Right lobe of liver (tissue), 4 donors: ENCODE data around the gene EARS2.

ENCODE experiments used
- CTCF ChIP-seq, 4 donors: fragments of 200-600 bp in 3 of 4; fragments of 450-650 bp in 1 of 4; IDR thresholded peaks; one replicate each; pipeline versions ENCODE4 v1.5.1 to v1.8.0; 2016 to 2022; ENCODE audit warnings: antibody characterized with exemption in 4 of 4, mild to moderate bottlenecking in 2 of 4
- POLR2A ChIP-seq: fragments of 450-650 bp; IDR thresholded peaks from one replicate; pipeline ENCODE4 v1.6.1; 2017; ENCODE audit warnings: antibody characterized with exemption, mild to moderate bottlenecking
- donor health status: DM: no; HTN: no; CAD: no.
- donor health status: DM: no; HTN: no; CAD: no.
- donor health status: DM: no; HTN: yes; CAD: no.

GRCh38 chr16:23504453-23505179 lies 52.5 kb downstream of the EARS2 start:
- TF ChIP-seq CTCF (IDR thresholded peaks at IDR 0.05) (no peak), POLR2A (no peak)
